Stimulated activated CD8-positive, alpha-beta memory T cell treated with anti-CD3 and anti-CD28 coated beads, Interleukin-15, amount 100 ng/mL, for 4 hours (primary cell): Measurements from ENCODE around the gene CENPP.
"Not testable (repeated sequence)": the region's sequence is repeated elsewhere in the genome, so short reads cannot be mapped to it uniquely, and the experiment has no call there.

Experiments used
- DNase-seq, 2 donors: peaks; one replicate each; pipeline ENCODE4 v3.0.0-alpha.2; 2020; ENCODE audit warnings: low read depth in 2 of 2

Gene CENPP

GRCh38 chr9:92616199-92616641 is 290.5 kb downstream of the CENPP start:
- no peak for DNase-seq

- no peak for DNase-seq
Observed at GRCh38 chr9:92616655-92617111, 290.9 kb downstream of the CENPP start.

GRCh38 chr9:92617195-92617813 is 291.6 kb downstream of the CENPP start:
- DNase-seq, result no peak

GRCh38 chr9:92617951-92618510 is 292.3 kb downstream of the CENPP start:
- DNase-seq, result no peak

GRCh38 chr9:92618633-92619225 is 293.0 kb downstream of the CENPP start:
- DNase-seq, result no peak

GRCh38 chr9:92619601-92620300 is 294.0 kb downstream of the CENPP start:
- no peak for DNase-seq

GRCh38 chr9:92620845-92621244 is 295.1 kb downstream of the CENPP start:
- no peak for DNase-seq

- not testable (repeated sequence) for DNase-seq
Observed at GRCh38 chr9:92623936-92624335, 298.2 kb downstream of the CENPP start.

- no peak for DNase-seq
Observed at GRCh38 chr9:92626484-92626883, 300.7 kb downstream of the CENPP start.

GRCh38 chr9:92627651-92628050 is 301.9 kb downstream of the CENPP start:
- DNase-seq, result no peak

- no peak for DNase-seq
Observed at GRCh38 chr9:92631452-92632343, 305.9 kb downstream of the CENPP start.

- DNase-seq, result no peak
Observed at GRCh38 chr9:92632641-92633040, 306.9 kb downstream of the CENPP start.

GRCh38 chr9:92633614-92634278 is 308.0 kb downstream of the CENPP start:
- no peak for DNase-seq

GRCh38 chr9:92634712-92635605 is 309.2 kb downstream of the CENPP start:
- DNase-seq, result peak in 1 of 2 donors; percentile 17

GRCh38 chr9:92635760-92636159 is 310.0 kb downstream of the CENPP start:
- DNase-seq, result no peak

GRCh38 chr9:92636627-92637026 is 310.9 kb downstream of the CENPP start:
- DNase-seq, result no peak

GRCh38 chr9:92637326-92637725 is 311.6 kb downstream of the CENPP start:
- no peak for DNase-seq

GRCh38 chr9:92637886-92638620 is 312.3 kb downstream of the CENPP start:
- DNase-seq, result no peak

- DNase-seq, result no peak
Observed at GRCh38 chr9:92638621-92639101, 312.9 kb downstream of the CENPP start.
